Measurements from ENCODE around the gene SPECC1L.
"Not testable (repeated sequence)": the region's sequence is repeated elsewhere in the genome, so short reads cannot be mapped to it uniquely, and the experiment has no call there.

Gene SPECC1L

DNA sequence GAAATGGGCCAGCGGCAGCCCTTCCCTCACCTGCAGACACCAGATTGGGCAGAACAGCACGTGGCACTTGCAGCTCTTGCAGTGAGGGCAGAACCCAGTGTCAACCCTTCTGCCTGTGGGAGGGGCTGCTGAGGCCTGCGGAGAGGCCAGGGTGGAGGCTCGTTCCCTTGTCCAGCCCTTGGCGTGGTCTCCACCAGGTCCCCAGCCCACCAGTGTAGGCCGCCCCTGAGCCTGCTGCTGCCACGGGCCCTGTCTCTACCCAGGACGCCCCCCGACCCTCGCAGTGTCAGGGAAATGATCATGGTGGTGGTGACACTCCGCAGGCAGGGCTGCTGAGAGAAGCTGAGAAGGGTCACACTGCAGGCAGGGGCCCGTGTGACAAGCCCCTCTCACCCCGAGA is 14.5 kb upstream of the SPECC1L start:
- not testable (repeated sequence) for H3K36me3 ChIP-seq (ENCODE audit: low read length); H3K9me3 ChIP-seq (ENCODE audit: insufficient read depth, low read length); H3F3A ChIP-seq (ENCODE audit: insufficient read depth); H4K20me1 ChIP-seq (ENCODE audit: low read depth, low read length); H3K4me3 ChIP-seq (ENCODE audit: insufficient read depth, low read length, poor library complexity, severe bottlenecking); H3K27ac ChIP-seq (ENCODE audit: low read depth, low read length); H3K4me2 ChIP-seq (ENCODE audit: low read depth, low read length, poor library complexity, severe bottlenecking); H3K9ac ChIP-seq (ENCODE audit: low read length); H2AFZ ChIP-seq (ENCODE audit: low read depth, low read length, severe bottlenecking); H3K79me2 ChIP-seq (ENCODE audit: insufficient read depth, low read length); H3K27me3 ChIP-seq (ENCODE audit: low read length); H3K9me2 ChIP-seq (replicated peaks; ENCODE audit: insufficient read depth, low read length)

DNA sequence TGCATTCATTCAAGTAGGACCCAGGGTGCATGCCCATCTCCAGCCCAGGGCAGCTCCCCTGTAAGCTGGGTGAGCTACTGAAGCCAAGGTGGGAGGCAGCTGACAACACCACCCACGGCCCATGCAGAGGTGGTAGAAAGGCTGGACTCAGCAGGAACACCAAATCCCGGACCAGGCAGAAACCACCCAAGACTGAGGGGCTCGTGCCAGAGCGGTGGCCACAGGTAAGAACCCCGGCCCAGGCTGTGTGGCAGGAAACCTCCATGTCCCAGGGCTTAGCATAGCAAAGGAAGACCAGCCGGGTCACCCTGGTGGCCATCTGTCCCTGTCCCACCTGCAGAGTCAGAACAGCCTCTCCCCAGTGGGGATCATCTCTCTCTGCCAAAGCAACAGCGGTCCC is 13.9 kb upstream of the SPECC1L start:
- H2AFZ ChIP-seq (ENCODE audit: low read depth, low read length, severe bottlenecking); H4K20me1 ChIP-seq (ENCODE audit: low read depth, low read length); H3K27me3 ChIP-seq (ENCODE audit: low read length); H3K27ac ChIP-seq (ENCODE audit: low read depth, low read length); H3K9me2 ChIP-seq (replicated peaks; ENCODE audit: insufficient read depth, low read length); H3F3A ChIP-seq (ENCODE audit: insufficient read depth); H3K9ac ChIP-seq (ENCODE audit: low read length); H3K4me3 ChIP-seq (ENCODE audit: insufficient read depth, low read length, poor library complexity, severe bottlenecking); H3K9me3 ChIP-seq (ENCODE audit: insufficient read depth, low read length); H3K79me2 ChIP-seq (ENCODE audit: insufficient read depth, low read length); H3K4me2 ChIP-seq (ENCODE audit: low read depth, low read length, poor library complexity, severe bottlenecking); H3K36me3 ChIP-seq (ENCODE audit: low read length): not testable (repeated sequence)

DNA sequence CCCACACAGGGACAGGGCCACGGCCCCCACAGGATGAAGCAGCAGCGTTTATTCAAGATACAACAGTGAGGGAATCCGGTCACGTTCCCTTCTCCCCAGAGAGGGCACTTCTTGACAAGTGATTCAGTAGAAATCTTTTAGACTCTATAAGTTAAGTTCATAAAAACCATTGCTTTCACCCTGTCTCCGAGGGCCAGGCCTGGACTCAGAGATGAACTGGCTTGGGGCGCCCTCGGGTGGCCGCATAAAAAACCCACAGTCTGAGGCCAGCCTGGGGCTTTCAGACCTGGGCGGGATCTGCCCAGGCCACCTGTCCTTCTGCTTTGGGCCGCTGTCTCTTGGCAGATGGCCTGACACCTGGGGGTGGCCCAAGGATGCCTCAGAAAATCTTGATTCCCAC is 11.2 kb upstream of the SPECC1L start:
- not testable (repeated sequence) for H2AFZ ChIP-seq (ENCODE audit: low read depth, low read length, severe bottlenecking); H3K36me3 ChIP-seq (ENCODE audit: low read length); H3K4me2 ChIP-seq (ENCODE audit: low read depth, low read length, poor library complexity, severe bottlenecking); H3K4me3 ChIP-seq (ENCODE audit: insufficient read depth, low read length, poor library complexity, severe bottlenecking); H3F3A ChIP-seq (ENCODE audit: insufficient read depth); H4K20me1 ChIP-seq (ENCODE audit: low read depth, low read length); H3K9ac ChIP-seq (ENCODE audit: low read length); H3K27ac ChIP-seq (ENCODE audit: low read depth, low read length); H3K9me2 ChIP-seq (replicated peaks; ENCODE audit: insufficient read depth, low read length); H3K9me3 ChIP-seq (ENCODE audit: insufficient read depth, low read length); H3K79me2 ChIP-seq (ENCODE audit: insufficient read depth, low read length); H3K27me3 ChIP-seq (ENCODE audit: low read length)

DNA sequence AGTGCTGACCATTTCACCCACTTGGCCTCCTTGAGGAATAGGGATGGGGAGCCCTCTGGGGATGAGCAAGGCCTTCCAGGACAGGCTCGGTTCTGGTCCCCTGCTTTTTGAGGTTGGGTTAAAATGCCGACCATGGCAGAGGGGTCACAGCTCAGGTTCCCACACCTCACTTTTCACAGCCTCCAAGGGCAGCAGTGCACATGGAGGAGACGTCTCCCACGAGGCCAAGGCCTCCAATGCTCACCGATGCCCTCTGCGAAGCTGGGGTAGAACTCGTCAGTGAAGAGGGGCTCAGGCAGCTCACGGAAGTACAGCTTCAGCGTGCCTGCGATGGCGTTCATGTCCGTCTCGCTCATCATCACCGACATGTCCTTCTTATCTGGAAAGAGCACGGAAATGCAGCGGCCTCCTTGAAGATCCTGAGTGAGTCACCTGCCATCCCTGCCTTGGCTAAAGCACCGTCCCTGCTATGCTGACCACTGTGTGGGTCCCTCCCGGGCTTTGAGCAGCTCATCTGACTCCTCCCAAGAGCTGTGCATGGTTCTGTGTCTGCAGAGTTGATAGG is 8.4 kb upstream of the SPECC1L start:
- H3K27me3 ChIP-seq (ENCODE audit: low read length); H3K79me2 ChIP-seq (ENCODE audit: insufficient read depth, low read length); H3K4me3 ChIP-seq (ENCODE audit: insufficient read depth, low read length, poor library complexity, severe bottlenecking); H3K36me3 ChIP-seq (ENCODE audit: low read length); H3K9me2 ChIP-seq (replicated peaks; ENCODE audit: insufficient read depth, low read length); H3K27ac ChIP-seq (ENCODE audit: low read depth, low read length); H4K20me1 ChIP-seq (ENCODE audit: low read depth, low read length); H3K9ac ChIP-seq (ENCODE audit: low read length); H2AFZ ChIP-seq (ENCODE audit: low read depth, low read length, severe bottlenecking); H3K4me2 ChIP-seq (ENCODE audit: low read depth, low read length, poor library complexity, severe bottlenecking); H3K9me3 ChIP-seq (ENCODE audit: insufficient read depth, low read length); H3F3A ChIP-seq (ENCODE audit: insufficient read depth): not testable (repeated sequence)

DNA sequence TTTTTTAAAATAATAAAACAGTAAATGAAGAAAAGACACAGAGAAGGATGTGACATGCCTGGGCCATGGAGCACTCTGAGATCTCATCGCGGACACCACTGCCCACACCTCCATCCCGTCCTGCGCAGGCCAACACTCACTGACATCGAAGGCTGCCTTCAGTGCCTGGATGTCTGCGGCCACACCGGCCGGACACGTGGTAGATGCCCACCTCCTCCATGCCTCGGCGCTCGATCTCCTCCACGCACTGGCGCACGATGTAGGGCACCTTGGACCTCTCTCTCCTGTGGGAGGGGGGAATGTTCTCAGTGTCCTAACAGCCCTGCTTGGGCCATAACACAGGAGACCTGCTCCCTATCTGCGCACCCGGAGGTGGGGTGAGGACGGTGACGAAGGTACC is 7.2 kb upstream of the SPECC1L start:
- not testable (repeated sequence) for H3K9ac ChIP-seq (ENCODE audit: low read length); H3K27me3 ChIP-seq (ENCODE audit: low read length); H3K9me2 ChIP-seq (replicated peaks; ENCODE audit: insufficient read depth, low read length); H3K4me3 ChIP-seq (ENCODE audit: insufficient read depth, low read length, poor library complexity, severe bottlenecking); H3K27ac ChIP-seq (ENCODE audit: low read depth, low read length); H4K20me1 ChIP-seq (ENCODE audit: low read depth, low read length); H3F3A ChIP-seq (ENCODE audit: insufficient read depth); H2AFZ ChIP-seq (ENCODE audit: low read depth, low read length, severe bottlenecking); H3K36me3 ChIP-seq (ENCODE audit: low read length); H3K4me2 ChIP-seq (ENCODE audit: low read depth, low read length, poor library complexity, severe bottlenecking); H3K79me2 ChIP-seq (ENCODE audit: insufficient read depth, low read length); H3K9me3 ChIP-seq (ENCODE audit: insufficient read depth, low read length)

DNA sequence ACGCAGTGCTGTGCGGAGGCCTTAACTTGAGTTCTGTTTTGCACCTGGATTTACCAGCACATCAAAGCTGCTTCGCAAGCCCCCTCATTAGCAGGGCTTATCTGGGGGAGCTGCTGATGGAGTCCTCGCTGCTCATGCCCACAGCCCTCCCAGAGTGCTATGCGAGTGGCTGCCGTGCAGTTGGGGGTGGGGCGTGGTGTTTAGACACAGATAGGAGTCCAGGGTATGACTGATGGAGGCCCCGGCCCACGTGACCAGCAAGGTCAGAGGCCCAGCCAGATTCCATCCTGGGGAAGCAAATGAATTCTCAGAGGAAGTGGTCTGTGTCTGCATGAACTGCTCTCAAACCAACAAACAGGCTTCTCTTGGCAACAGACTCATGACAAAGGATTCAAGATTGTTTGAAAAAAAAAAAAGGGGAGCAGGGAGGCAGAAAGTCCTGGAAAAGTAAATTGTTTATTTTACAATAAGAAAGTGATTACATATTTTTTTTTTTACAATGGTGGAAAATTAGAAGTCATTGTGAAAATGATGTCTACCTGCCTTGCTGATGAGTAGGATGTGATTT is 6.2 kb upstream of the SPECC1L start:
- H3F3A ChIP-seq (ENCODE audit: insufficient read depth); H3K9me2 ChIP-seq (replicated peaks; ENCODE audit: insufficient read depth, low read length); H3K9me3 ChIP-seq (ENCODE audit: insufficient read depth, low read length); H3K27ac ChIP-seq (ENCODE audit: low read depth, low read length); H3K9ac ChIP-seq (ENCODE audit: low read length); H3K4me2 ChIP-seq (ENCODE audit: low read depth, low read length, poor library complexity, severe bottlenecking); H3K27me3 ChIP-seq (ENCODE audit: low read length); H3K79me2 ChIP-seq (ENCODE audit: insufficient read depth, low read length); H2AFZ ChIP-seq (ENCODE audit: low read depth, low read length, severe bottlenecking); H3K4me3 ChIP-seq (ENCODE audit: insufficient read depth, low read length, poor library complexity, severe bottlenecking); H4K20me1 ChIP-seq (ENCODE audit: low read depth, low read length); H3K36me3 ChIP-seq (ENCODE audit: low read length): not testable (repeated sequence)

All from SU-DHL-6 (cell line).